Right lobe of liver (tissue), 4 donors: ENCODE measurements around the gene PPARGC1A.

Experiments
- CTCF ChIP-seq, 4 donors: fragments of 200-600 bp in 3 of 4; fragments of 450-650 bp in 1 of 4; IDR thresholded peaks; one replicate each; pipeline versions ENCODE4 v1.5.1 to v1.8.0; 2016 to 2022; ENCODE audit warnings: antibody characterized with exemption in 4 of 4, mild to moderate bottlenecking in 2 of 4
- POLR2A ChIP-seq: fragments of 450-650 bp; IDR thresholded peaks from one replicate; pipeline ENCODE4 v1.6.1; 2017; ENCODE audit warnings: antibody characterized with exemption, mild to moderate bottlenecking
- donor health status: DM: no; HTN: no; CAD: no.
- donor health status: DM: no; HTN: no; CAD: no.
- donor health status: DM: no; HTN: yes; CAD: no.

GRCh38 chr4:23853986-23854660, 35.7 kb downstream of the PPARGC1A start:
- no peak for TF ChIP-seq CTCF (IDR thresholded peaks at IDR 0.05)
- TF ChIP-seq POLR2A = no peak
